SHP77 treated with DMSO at 0.1 percent for 48 hours (cell line): ENCODE measurements around the gene ZDHHC9.

Experiments used
- DNase-seq: peaks from one replicate; lab custom pipeline; 2025; lab: John Stamatoyannopoulos, UW

Gene ZDHHC9

GRCh38 chrX:129763666-129764065, 80.0 kb downstream of the ZDHHC9 start:
- no peak for DNase-seq

DNA sequence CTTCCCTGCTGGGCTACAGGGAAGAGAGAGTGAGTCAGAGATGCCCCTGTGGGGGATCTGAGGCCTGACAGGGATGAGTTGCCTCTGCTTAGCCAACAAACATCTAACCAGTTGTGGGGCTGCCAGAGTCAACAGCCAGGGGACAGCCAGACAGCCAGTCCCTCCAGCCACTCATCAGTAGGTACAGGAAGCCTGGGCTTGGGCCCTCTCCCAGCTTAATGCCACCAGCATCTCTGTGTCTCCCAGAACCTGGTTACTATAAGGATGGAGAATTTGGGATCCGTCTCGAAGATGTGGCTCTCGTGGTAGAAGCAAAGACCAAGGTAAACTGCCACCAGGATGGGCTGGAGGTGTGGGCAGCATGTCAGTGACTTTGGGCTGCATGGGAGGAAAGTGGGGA, 81.2 kb downstream of the ZDHHC9 start:
- no peak for DNase-seq

- DNase-seq: no peak
These were observed 82.1 kb downstream of the ZDHHC9 start for GRCh38 chrX:129761596-129761995.

GRCh38 chrX:129760981-129761380, 82.7 kb downstream of the ZDHHC9 start:
- no peak for DNase-seq

GRCh38 chrX:129760155-129760554, 83.5 kb downstream of the ZDHHC9 start:
- DNase-seq: no peak

- DNase-seq: no peak
These were observed 84.1 kb downstream of the ZDHHC9 start for GRCh38 chrX:129759576-129760061.

DNA sequence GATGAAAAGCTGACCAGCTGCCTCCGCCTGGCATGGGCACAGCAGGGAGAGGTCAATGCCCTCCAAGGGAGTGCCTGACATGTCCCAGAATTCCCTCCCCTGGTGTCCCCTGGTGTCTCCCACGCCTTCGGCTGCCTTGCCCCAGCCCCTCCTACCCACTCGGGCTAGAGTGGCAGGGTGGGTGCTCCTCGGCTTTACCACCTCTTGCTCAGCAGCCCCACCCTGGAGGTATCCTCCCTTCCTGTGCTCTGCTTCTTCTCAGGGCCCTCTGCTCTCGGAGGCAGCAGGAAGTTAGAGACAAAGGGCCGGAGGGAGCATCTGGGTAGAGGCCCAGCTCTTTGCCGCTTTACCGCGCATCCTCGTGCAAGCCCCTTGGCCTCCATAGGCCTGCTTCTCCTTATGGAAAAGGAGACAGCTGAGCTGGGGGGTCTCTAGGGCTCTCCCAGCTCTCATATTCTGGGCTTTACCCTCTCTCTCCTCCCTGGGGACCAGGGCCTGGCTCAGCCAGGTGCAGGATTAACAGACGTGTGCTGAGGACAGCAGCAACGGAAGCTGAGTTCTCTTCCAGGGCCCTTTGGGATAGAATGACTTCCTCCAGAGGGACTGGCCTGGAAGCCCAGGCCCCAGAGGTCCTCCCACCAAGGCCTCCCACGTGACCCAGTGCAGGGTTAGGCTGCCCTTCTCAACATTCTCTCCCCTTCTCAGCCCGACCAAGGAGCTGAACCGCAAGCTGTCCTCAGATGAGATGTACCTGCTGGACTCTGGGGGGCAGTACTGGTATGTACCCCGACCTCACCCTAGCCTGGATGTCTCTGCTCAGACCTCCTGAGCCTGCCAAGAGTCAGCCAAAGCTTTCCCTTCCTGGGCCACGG, 87.7 kb downstream of the ZDHHC9 start:
- DNase-seq: no peak

GRCh38 chrX:129754056-129755024, 89.3 kb downstream of the ZDHHC9 start:
- no peak for DNase-seq
